ENCODE data around the gene FAM163B.
"Not testable (repeated sequence)": the region's sequence is repeated elsewhere in the genome, so short reads cannot be mapped to it uniquely, and the experiment has no call there.

Gene FAM163B

DNA sequence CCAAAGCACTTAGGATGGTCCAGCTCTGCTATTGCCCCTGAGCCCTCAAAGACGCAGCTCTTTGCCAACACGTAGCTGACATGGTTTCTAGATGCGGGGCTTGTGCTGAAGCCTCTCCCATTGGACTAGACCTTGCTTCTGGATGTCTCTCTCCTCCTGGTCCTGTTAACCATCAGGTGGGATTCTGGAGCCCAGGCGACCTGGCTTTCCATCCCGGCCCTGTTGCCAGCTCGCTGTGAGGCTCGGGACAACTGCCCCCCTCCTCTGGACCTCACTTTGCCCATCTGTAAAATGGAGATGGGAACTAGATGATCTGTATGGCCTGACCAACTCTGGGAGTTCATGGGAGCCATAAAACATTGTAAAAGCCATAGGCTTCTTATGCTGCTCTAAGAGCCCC is 31.0 kb upstream of the FAM163B start:
- no peak for DNase-seq (ENCODE audit: low read depth in 2 of 2)

GRCh38 chr9:133639613-133640012 is 30.4 kb upstream of the FAM163B start:
- no peak for DNase-seq (ENCODE audit: low read depth in 2 of 2)

GRCh38 chr9:133638711-133639110 is 29.5 kb upstream of the FAM163B start:
- no peak for DNase-seq (ENCODE audit: low read depth in 2 of 2)

GRCh38 chr9:133638076-133638475 is 28.9 kb upstream of the FAM163B start:
- no peak for DNase-seq (ENCODE audit: low read depth in 2 of 2)

- DNase-seq (ENCODE audit: low read depth in 2 of 2) = no peak
These were observed 28.4 kb upstream of the FAM163B start for GRCh38 chr9:133637451-133638055.

GRCh38 chr9:133636902-133637301 is 27.7 kb upstream of the FAM163B start:
- DNase-seq (ENCODE audit: low read depth in 2 of 2) = no peak

DNA sequence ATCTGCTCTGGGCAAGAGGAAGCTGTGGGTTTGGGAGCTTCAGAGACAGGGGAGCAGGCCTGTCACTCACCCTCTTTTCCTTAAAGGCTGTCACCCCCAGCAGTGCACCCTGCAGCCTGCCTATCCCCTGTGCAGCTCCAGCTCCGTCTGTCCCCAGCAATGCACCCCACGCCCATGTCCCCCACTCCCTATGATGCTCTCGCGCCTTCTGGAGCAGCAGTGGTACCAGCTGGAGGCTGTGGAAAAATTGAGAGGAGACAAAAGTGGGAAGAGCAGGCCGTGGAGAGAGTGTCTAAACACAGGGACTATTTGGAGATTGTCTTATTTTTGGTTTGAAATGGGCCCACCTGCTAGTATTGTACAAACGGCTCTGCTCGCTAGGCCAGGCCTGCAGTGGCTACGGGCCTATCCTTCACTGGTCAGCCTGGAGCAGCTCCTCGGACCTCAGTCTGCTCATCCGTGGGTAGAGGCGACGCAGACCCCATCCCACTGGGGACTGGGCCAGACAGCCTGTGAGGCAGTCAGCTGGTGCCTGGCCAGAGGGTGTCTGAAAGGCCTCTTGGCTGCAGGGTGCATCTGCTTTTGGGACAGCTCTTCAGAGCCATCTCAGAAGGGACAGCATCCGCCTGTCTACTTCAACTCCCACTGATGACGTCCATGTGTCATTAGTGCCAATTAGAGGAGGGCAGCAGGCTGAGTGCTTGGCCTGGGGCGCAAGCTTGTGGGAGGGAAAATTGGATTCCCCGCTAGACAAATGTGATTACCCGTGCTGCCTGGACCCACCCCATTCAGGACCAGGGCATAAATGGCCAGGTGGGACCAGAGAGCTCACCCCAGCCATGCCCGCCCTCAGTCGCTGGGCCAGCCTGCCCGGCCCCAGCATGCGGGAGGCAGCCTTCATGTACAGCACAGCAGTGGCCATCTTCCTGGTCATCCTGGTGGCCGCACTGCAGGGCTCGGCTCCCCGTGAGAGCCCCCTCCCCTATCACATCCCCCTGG is 26.6 kb upstream of the FAM163B start, which contains the start of gene DBH:
TSS of gene DBH (plus strand) at position 831 of the 999 bp plus-strand sequence. CDS start at position 840, 9 bp downstream.
- DNase-seq (ENCODE audit: low read depth in 2 of 2) = no peak

- DNase-seq (ENCODE audit: low read depth in 2 of 2) = no peak
These were observed 25.9 kb upstream of the FAM163B start for GRCh38 chr9:133635098-133635497.

DNA sequence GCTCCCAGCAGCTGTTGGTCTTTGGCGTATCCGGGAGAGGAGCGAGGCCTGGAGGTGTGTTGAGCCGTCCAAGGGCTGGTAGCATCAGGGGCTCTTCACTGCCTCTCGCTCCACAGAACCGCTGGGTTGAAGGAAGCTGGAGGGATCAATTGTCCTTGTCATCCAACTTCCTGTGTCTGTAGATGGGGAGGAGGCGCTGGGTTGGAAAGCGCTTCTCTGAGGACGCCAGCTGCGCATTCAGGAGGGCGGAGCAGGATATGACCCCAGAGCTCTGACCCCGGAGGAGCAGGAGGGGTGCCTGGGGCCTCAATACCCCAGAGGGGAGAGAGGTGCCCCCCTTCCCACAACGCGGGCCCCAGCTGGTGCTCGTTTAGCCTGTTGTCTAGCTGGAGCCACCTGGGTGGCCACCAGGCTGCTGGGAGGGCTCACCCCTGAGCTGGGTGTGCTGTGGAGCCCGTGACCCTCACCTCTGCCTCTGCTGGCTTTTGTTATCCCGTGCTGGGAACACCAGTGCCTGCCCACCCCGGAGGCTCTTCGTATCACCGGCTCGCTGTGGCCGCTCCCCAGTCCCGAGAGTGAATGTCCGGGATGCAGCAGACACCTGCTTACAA is 25.0 kb upstream of the FAM163B start:
- DNase-seq (ENCODE audit: low read depth in 2 of 2) = no peak

DNA sequence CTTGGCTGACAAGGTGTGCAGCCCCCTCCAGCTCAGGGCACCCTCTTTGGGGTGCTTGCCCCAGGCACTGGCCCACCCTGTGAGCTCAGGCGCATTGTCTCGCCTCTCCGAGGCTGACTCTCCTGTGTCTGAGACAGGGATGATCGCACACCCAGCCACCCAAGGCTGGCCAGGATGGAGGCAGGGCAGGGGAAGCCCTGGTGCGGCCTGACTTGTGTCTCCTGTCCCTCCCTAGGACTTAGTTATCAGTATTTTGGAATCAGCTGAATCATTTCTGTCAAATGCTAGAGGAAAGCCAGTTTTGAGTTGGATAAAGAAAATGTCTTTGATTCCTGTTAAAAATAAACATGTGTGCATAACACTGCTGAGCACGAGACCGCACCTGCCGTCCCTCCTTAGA is 24.5 kb upstream of the FAM163B start:
- DNase-seq (ENCODE audit: low read depth in 2 of 2) = no peak

GRCh38 chr9:133632806-133633680 is 23.9 kb upstream of the FAM163B start:
- no peak for DNase-seq (ENCODE audit: low read depth in 2 of 2)

GRCh38 chr9:133631111-133631510 is 21.9 kb upstream of the FAM163B start:
- no peak for DNase-seq (ENCODE audit: low read depth in 2 of 2)

DNA sequence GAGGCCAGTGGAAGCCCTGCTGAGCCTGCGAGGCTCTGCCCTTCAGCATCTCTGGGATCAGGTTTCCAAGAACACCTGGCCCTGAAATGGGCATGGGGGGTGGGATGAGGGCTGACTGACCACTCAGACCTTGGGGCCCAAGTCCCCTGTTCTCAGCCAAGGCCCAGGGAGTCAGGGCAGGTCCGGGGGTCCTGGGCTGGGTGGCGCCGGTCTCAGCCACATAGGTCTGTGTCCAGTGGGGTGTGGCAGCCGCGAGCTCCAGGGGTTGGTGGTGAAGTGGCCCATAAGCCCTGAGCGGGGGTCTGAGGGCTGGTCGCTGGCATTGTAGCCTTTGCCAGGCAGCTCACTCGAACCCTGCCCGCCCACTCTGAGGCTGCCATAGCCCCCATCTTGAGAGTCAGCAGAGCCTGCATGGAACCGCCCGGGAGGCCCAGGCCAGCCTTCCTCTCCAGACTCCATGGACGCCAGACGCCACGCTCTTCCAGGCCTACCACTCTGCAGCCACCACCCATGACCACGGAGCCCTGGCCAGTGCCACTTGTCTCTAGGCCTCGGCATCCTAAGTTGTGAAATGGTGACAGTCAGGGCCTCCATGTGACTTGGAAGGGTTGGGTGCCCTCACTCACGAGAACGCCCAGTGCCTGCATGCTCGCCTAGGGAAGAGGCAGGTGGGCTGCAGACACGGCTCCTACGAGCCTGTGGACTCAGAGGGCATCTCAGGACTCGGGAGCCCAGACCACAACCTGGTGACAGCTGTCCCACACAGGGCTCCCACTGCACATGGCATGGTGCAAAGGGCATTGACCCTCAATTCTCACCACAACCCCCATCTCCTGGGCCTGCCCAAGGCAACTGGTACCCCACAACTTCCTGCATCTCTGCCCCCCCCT is 20.3 kb upstream of the FAM163B start:
- DNase-seq (ENCODE audit: low read depth in 2 of 2) = no peak

GRCh38 chr9:133628766-133629165 is 19.6 kb upstream of the FAM163B start:
- DNase-seq (ENCODE audit: low read depth in 2 of 2) = no peak

DNA sequence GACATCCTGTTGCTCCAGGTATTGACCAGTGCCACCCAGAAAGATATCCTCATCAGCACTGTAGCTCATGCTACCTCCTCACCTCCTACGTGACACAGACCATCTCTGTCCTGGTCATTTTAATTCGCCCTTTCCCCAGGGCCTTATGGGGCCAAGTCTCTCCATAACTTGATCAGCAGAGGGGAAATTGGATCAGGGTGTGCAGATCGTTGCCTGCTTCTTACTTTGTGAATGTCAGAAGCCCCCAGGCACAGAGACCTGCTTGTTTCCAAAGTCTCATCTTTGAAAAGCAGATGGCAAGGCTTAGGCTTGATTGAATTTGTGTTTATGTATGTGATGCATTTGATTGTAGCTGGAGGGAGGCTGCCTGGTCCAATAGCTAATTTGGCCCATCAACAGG is 18.2 kb upstream of the FAM163B start:
- DNase-seq (ENCODE audit: low read depth in 2 of 2) = no peak

- DNase-seq (ENCODE audit: low read depth in 2 of 2) = not testable (repeated sequence)
These were observed 16.8 kb upstream of the FAM163B start for GRCh38 chr9:133626008-133626407.

GRCh38 chr9:133622555-133622954 is 13.4 kb upstream of the FAM163B start:
- no peak for DNase-seq (ENCODE audit: low read depth in 2 of 2)

DNA sequence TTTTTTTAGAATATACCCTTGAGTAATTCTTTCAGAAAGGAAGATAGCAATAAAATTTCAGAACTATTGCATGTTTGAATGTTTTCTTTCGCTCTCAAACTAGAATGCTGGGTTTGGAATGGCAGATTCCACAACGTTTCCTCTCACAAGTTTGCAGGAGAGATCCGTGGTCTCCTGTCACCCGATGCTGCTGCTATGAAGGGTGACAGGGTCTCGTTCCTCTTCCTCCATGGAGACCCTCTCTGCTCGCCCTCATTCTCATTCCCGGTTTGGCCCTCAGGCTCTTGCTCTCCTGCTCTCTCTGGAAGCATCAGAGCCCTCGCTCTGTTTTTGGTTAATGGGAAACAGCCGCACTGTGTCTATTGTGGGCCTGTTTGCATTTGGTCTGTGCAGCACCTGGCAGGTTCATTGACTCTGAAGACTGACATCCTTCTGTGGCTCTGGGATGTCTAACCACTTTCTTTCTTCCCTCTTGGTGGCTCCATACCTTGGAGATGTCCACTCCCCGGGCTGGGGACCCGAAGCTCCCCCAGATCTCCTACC is 12.6 kb upstream of the FAM163B start:
- DNase-seq (ENCODE audit: low read depth in 2 of 2) = no peak

DNA sequence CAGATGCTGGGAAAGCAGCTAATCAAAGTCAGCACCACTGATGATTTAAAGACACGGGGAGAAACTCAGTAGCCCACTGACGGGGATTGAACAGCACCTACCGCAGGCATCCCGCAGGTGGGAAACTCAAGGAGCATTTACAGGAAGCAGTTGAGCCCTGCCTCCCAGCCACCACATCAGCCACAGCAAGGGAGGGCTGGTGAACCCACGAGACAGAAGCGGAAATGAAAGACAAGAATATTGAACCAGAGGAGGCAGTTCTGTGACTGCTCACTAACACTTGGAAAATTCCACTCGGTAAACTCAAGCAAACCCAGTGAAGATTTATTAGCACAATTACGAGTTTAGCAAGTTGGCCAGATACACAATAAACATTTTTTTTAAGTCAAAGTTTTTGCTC is 10.6 kb upstream of the FAM163B start:
- peak; percentile 28 to 34 for DNase-seq (ENCODE audit: low read depth in 2 of 2)

DNA sequence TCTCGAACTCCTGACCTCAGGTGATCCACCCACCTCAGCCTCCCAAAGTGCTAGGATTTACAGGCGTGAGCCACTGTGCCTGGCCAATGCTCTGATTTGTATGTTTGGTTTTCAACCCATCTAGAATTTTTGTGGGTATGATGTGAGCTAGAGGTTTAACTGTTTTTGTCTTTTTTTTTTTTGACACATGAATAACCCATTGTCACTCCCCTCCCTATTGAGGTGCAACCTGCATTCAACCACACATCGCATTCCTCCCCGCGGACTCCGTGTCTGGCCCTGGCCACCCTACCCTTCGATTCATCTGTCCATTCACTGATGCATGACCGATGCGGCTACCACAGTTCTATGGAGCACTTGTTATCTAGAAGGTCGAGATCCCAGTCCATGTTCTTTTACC is 9.5 kb upstream of the FAM163B start:
- DNase-seq (ENCODE audit: low read depth in 2 of 2) = no peak

Data from stimulated activated CD8-positive, alpha-beta memory T cell treated with anti-CD3 and anti-CD28 coated beads, Interleukin-2, amount 100 ng/mL, for 48 hours (primary cell).